Breast epithelium (tissue), 3 donors: ENCODE data around the gene MOGAT3.

Experiments used
- POLR2A ChIP-seq: fragments of 450-650 bp; IDR thresholded peaks from one replicate; pipeline ENCODE4 v1.6.1; 2016; ENCODE audit warnings: antibody characterized with exemption, mild to moderate bottlenecking, moderate library complexity
- POLR2AphosphoS5 ChIP-seq, 3 donors: sonication (generic); formaldehyde crosslinking; IDR thresholded peaks; one replicate each; pipeline ENCODE4 v1.6.1; 2017; ENCODE audit warnings: antibody characterized with exemption in 3 of 3
- TF ChIP-seq, protein P1 (sequence below), 3 donors: fragments of 450-650 bp; IDR thresholded peaks; one replicate each; pipeline ENCODE4 v1.5.1; 2016 to 2017; ENCODE audit warnings: antibody characterized with exemption in 3 of 3, mild to moderate bottlenecking in 3 of 3, moderate library complexity in 3 of 3

DNA sequence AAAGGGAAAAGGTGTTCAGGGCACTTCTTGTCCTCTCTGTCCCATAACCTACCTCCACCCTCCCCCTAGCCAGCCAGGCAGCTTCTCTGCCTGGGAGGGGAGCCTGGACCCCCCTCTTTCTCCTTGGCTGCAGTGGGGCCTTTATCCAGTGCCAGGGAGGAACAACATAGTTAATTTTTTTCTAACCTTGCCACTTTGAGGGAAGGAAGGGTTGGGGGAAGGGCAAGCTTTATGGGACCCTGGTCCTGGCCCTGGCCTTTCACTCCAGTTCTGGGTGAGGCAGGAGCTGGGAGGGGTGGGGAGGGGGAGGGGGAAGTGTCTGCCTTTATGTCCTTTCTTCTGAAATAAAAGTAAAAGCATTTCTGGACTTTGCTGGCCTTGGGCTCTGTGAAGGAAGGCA lies 39.9 kb downstream of the MOGAT3 start:
- TF ChIP-seq, protein P1, sequence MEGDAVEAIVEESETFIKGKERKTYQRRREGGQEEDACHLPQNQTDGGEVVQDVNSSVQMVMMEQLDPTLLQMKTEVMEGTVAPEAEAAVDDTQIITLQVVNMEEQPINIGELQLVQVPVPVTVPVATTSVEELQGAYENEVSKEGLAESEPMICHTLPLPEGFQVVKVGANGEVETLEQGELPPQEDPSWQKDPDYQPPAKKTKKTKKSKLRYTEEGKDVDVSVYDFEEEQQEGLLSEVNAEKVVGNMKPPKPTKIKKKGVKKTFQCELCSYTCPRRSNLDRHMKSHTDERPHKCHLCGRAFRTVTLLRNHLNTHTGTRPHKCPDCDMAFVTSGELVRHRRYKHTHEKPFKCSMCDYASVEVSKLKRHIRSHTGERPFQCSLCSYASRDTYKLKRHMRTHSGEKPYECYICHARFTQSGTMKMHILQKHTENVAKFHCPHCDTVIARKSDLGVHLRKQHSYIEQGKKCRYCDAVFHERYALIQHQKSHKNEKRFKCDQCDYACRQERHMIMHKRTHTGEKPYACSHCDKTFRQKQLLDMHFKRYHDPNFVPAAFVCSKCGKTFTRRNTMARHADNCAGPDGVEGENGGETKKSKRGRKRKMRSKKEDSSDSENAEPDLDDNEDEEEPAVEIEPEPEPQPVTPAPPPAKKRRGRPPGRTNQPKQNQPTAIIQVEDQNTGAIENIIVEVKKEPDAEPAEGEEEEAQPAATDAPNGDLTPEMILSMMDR (IDR thresholded peaks at IDR 0.05) = no peak
- TF ChIP-seq POLR2A (no peak), POLR2AphosphoS5 (IDR thresholded peaks at IDR 0.05) (no peak)
